CD14-positive monocyte (primary cell): ENCODE results near the gene NEMF. TPM values are rescaled to one million over a fixed set of nuclear protein-coding genes. Genes with fewer than 3 reads are reported as not detected.
A peak's percentile ranks its signal among the peaks of the same experiment; 100 is the strongest.

Experiments used
- DNase-seq, 3 donors: peaks; one replicate each; pipeline ENCODE4 v3.0.0-alpha.2; 2011 to 2022
- H2AFZ ChIP-seq: 2 replicates; pipeline ENCODE4 v1.6.0; 2012; ENCODE audit warnings: mild to moderate bottlenecking, low read depth, low read length, inconsistent platforms; ENCODE audit not compliant: insufficient read depth, poor library complexity, severe bottlenecking
- H3K27ac ChIP-seq, 2 donors: 1 replicate in 1 of 2; 2 replicates in 1 of 2; pipeline ENCODE4 v1.5.1; 2012 to 2013; ENCODE audit warnings: low read length in 2 of 2, control low read depth in 1 of 2, inconsistent platforms in 1 of 2, low read depth in 1 of 2, mild to moderate bottlenecking in 1 of 2
- H3K27me3 ChIP-seq, 2 donors: one replicate each; pipeline versions ENCODE4 v1.6.0 to v1.6.1; 2011 to 2013; ENCODE audit warnings: low read length in 2 of 2; ENCODE audit not compliant: control insufficient read depth in 2 of 2, insufficient read depth in 2 of 2
- H3K36me3 ChIP-seq, 2 donors: replicated peaks in 1 of 2; 1 replicate in 1 of 2; 2 replicates in 1 of 2; pipeline versions ENCODE4 v1.5.1 to v1.6.1; 2012 to 2013; ENCODE audit warnings: low read length in 2 of 2, control low read depth in 1 of 2, inconsistent platforms in 1 of 2, mild to moderate bottlenecking in 1 of 2; ENCODE audit not compliant: insufficient read depth in 2 of 2, control insufficient read depth in 1 of 2
- H3K4me1 ChIP-seq, 2 donors: 1 replicate in 1 of 2; 2 replicates in 1 of 2; pipeline versions ENCODE4 v1.5.1 to v1.6.1; 2012 to 2013; ENCODE audit warnings: low read length in 2 of 2, control low read depth in 1 of 2, inconsistent platforms in 1 of 2, mild to moderate bottlenecking in 1 of 2, moderate library complexity in 1 of 2; ENCODE audit not compliant: insufficient read depth in 2 of 2, control insufficient read depth in 1 of 2
- H3K4me2 ChIP-seq: replicated peaks from 2 replicates; pipeline ENCODE3; 2012; ENCODE audit warnings: low read length, moderate library complexity, mild to moderate bottlenecking; ENCODE audit not compliant: poor library complexity, severe bottlenecking; ENCODE audit errors: extremely low read depth
- H3K4me3 ChIP-seq, 3 experiments: fragments of 200-600 bp in 1 of 3; sonication (generic) in 1 of 3; replicated peaks in 1 of 3; 1 replicate in 2 of 3; 2 replicates in 1 of 3; pipeline ENCODE4 v1.5.1; 2011 to 2013; ENCODE audit warnings: low read length in 3 of 3, mild to moderate bottlenecking in 3 of 3, control low read depth in 2 of 3, low read depth in 2 of 3, inconsistent platforms in 1 of 3, moderate library complexity in 1 of 3
- H3K79me2 ChIP-seq: 2 replicates; pipeline ENCODE4 v1.6.0; 2012; ENCODE audit warnings: mild to moderate bottlenecking, control low read depth, inconsistent platforms, low read length, moderate library complexity; ENCODE audit not compliant: insufficient read depth
- H3K9ac ChIP-seq: 2 replicates; pipeline ENCODE4 v1.6.0; 2017; ENCODE audit warnings: low read length, mild to moderate bottlenecking; ENCODE audit not compliant: insufficient read depth, poor library complexity, severe bottlenecking
- H3K9me3 ChIP-seq, 2 donors: replicated peaks in 1 of 2; 1 replicate in 1 of 2; 2 replicates in 1 of 2; pipeline versions ENCODE4 v1.5.1 to v1.6.1; 2012 to 2013; ENCODE audit warnings: low read length in 2 of 2, control low read depth in 1 of 2; ENCODE audit not compliant: control insufficient read depth in 1 of 2, insufficient read depth in 1 of 2
- H4K20me1 ChIP-seq: 2 replicates; pipeline ENCODE4 v1.6.0; 2012; ENCODE audit warnings: mild to moderate bottlenecking, low read length, control low read depth, moderate library complexity; ENCODE audit not compliant: insufficient read depth
- H3K27ac Mint-ChIP-seq, 7 donors: one replicate each; pipeline ENCODE4 v1.8.0; 2020; ENCODE audit warnings: mild to moderate bottlenecking in 7 of 7, mixed read lengths in 7 of 7, moderate library complexity in 6 of 7, inconsistent platforms in 2 of 7
- H3K27me3 Mint-ChIP-seq, 3 donors: one replicate each; pipeline ENCODE4 v1.8.0; 2021 to 2022; ENCODE audit warnings: low read depth in 3 of 3, mild to moderate bottlenecking in 3 of 3, mixed read lengths in 3 of 3, moderate library complexity in 3 of 3, inconsistent platforms in 1 of 3
- H3K36me3 Mint-ChIP-seq, 2 donors: one replicate each; pipeline ENCODE4 v1.8.0; 2020; ENCODE audit warnings: mixed read lengths in 2 of 2, inconsistent platforms in 1 of 2, mild to moderate bottlenecking in 1 of 2
- H3K4me1 Mint-ChIP-seq: one replicate; pipeline ENCODE4 v1.8.0; 2020; ENCODE audit warnings: mild to moderate bottlenecking, mixed read lengths
- H3K4me3 Mint-ChIP-seq, 2 donors: one replicate each; pipeline ENCODE4 v1.8.0; 2020; ENCODE audit warnings: mild to moderate bottlenecking in 2 of 2, mixed read lengths in 2 of 2, moderate library complexity in 1 of 2
- H3K9me3 Mint-ChIP-seq, 7 donors: one replicate each; pipeline ENCODE4 v1.8.0; 2020 to 2022; ENCODE audit warnings: mixed read lengths in 7 of 7, mild to moderate bottlenecking in 6 of 7, moderate library complexity in 6 of 7, inconsistent platforms in 2 of 7
- WGBS: methylation state at CpG from one replicate; pipeline ENCODE4 v1.1.5; 2013; ENCODE audit warnings: missing lambda C conversion rate; ENCODE audit not compliant: insufficient coverage; 5-methylcytosine and 5-hydroxymethylcytosine counted together
- intact Hi-C, 2 donors: fragments of 100-400 bp; cut with micrococcal nuclease; formaldehyde crosslinking; loops; one replicate each; pipeline versions ENCODE4 v1.15.0 to v1.15.1; 2023
- polyA plus RNA-seq, 3 donors: library from polyadenylated mRNA; depleted of rRNA in 1 of 3; unstranded in 2 of 3; stranded (reverse) in 1 of 3; fragments of 300-500 nt in 2 of 3; fragments of >200 nt in 1 of 3; fragmentation: Illumina TruSeq in 2 of 3; gene quantifications; 1 replicate in 2 of 3; 2 replicates in 1 of 3; pipeline ENCODE4 v1.2.3, GENCODE V29; 2012 to 2021
- small RNA-seq: library from RNA; depleted of rRNA; stranded (forward); fragments of <200 nt; gene quantifications from one replicate; pipeline ENCODE3, GENCODE V24; 2012; ENCODE audit warnings: low read depth; ENCODE audit not compliant: insufficient read length
- TF ChIP-seq, protein P1 (sequence below): fragments of 200-600 bp; IDR thresholded peaks from one replicate; pipeline ENCODE4 v1.8.0; 2022; ENCODE audit warnings: antibody characterized with exemption, mild to moderate bottlenecking

The NEMF gene
- polyA plus RNA-seq, 3 donors: 18.3 to 27.6 (median 22.2) TPM

DNA sequence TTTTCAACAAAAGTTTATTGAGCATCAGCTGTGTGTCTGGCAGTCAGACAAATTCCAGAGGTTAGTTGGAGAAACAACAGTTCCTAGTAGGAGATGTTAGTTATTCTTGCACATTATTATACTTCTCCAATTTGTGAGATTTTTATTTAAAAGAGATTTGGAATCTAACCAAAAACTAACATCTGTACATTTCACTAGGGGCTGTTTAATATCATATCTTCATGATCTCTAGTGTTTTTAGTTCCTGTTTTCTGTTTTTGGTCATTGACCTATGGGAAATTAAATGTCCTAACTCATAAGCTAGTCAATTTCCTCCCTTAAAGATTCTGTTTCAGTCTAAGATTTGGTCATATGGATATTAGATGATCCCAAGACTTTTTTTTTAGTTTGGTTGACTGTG, 118.8 kb downstream of the NEMF start:
- DNase-seq: no peak
- Mint-ChIP-seq H3K27me3 (no peaks in the 10 kb centered on the region), H3K27ac (no peak overlapping the region), H3K9me3 (no peaks in the 10 kb centered on the region), H3K4me1 (no peaks in the 10 kb centered on the region), H3K36me3 (peaks cover 5 to 17% of the 10 kb centered on the region in 2 donors), H3K4me3 (no peak overlapping the region)
- no peaks in the 10 kb centered on the region for H3K4me1 ChIP-seq
- no peak overlapping the region for H3K4me3 ChIP-seq
- no peak overlapping the region for H3K4me2 ChIP-seq
- H3K27ac ChIP-seq: no peak overlapping the region
- H3K9ac ChIP-seq: no peak overlapping the region
- H3K9me3 ChIP-seq: no peaks in the 10 kb centered on the region
- TF ChIP-seq, protein P1, sequence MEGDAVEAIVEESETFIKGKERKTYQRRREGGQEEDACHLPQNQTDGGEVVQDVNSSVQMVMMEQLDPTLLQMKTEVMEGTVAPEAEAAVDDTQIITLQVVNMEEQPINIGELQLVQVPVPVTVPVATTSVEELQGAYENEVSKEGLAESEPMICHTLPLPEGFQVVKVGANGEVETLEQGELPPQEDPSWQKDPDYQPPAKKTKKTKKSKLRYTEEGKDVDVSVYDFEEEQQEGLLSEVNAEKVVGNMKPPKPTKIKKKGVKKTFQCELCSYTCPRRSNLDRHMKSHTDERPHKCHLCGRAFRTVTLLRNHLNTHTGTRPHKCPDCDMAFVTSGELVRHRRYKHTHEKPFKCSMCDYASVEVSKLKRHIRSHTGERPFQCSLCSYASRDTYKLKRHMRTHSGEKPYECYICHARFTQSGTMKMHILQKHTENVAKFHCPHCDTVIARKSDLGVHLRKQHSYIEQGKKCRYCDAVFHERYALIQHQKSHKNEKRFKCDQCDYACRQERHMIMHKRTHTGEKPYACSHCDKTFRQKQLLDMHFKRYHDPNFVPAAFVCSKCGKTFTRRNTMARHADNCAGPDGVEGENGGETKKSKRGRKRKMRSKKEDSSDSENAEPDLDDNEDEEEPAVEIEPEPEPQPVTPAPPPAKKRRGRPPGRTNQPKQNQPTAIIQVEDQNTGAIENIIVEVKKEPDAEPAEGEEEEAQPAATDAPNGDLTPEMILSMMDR: no peak
- no peaks in the 10 kb centered on the region for H3K27me3 ChIP-seq
- H3K36me3 ChIP-seq: peaks cover 0 to 4% of the 10 kb centered on the region in 2 donors
- H2AFZ ChIP-seq: no peak overlapping the region
- intact Hi-C loops: no loop called here
- H3K79me2 ChIP-seq: no peaks in the 10 kb centered on the region
- H4K20me1 ChIP-seq: no peaks in the 10 kb centered on the region

- peak overlapping the region in 1 of 7 donors; percentile 51 for H3K27ac Mint-ChIP-seq
- Histone ChIP-seq H4K20me1 (no peaks in the 10 kb centered on the region), H3K4me1 (no peaks in the 10 kb centered on the region)
Observed at GRCh38 chr14:49732896-49733295, 119.7 kb downstream of the NEMF start.

More at GRCh38 chr14:49732896-49733295, 119.7 kb downstream of the NEMF start:
- Mint-ChIP-seq H3K9me3 (no peaks in the 10 kb centered on the region), H3K27me3 (no peaks in the 10 kb centered on the region), H3K4me1 (no peaks in the 10 kb centered on the region), H3K4me3 (no peak overlapping the region), H3K36me3 (peaks cover 6 to 18% of the 10 kb centered on the region in 2 donors)
- no peak overlapping the region for H3K9ac ChIP-seq
- no peaks in the 10 kb centered on the region for H3K79me2 ChIP-seq
- H3K27ac ChIP-seq: no peak overlapping the region
- no peaks in the 10 kb centered on the region for H3K9me3 ChIP-seq
- intact Hi-C loops: no loop called here
- no peak overlapping the region for H3K4me2 ChIP-seq
- H3K4me3 ChIP-seq: no peak overlapping the region
- no peak overlapping the region for H2AFZ ChIP-seq
- DNase-seq: no peak
- no peaks in the 10 kb centered on the region for H3K27me3 ChIP-seq
- peaks cover 0 to 4% of the 10 kb centered on the region in 2 donors for H3K36me3 ChIP-seq
- 100% methylated on average over 1 of the region's 3 CpGs for WGBS
- TF ChIP-seq, protein P1: no peak

Small RNAs within 50 kb of the gene (small RNA-seq; reads per million reads assigned to genes)
- gene RF00019 (not detected), gene RN7SL2 (not detected), gene RN7SL3 (not detected), gene RNU6-189P (not detected), gene RNU6-539P (not detected)

Other genes with a start within 250 kb of the NEMF start
- gene RPL36AL, start 232.2 kb downstream of the NEMF start, polyA plus RNA-seq: 100 to 1,000 TPM; 237 to 454 (median 408) TPM
- 10 to 100 TPM in 2 of 3 donors, 1 to 10 TPM in 1; 8.9 to 38.0 (median 36.3) TPM for gene MGAT2, start 232.0 kb downstream of the NEMF start, polyA plus RNA-seq
- 1 to 10 TPM; 1.9 to 6.9 (median 6.8) TPM for gene DNAAF2, start 217.5 kb downstream of the NEMF start, polyA plus RNA-seq
- under 1 TPM; 0.18 to 0.57 (median 0.47) TPM for gene POLE2, start 164.6 kb downstream of the NEMF start, polyA plus RNA-seq
- 1 to 10 TPM in 2 of 3 donors, under 1 TPM in 1; 0.92 to 1.6 (median 1.5) TPM for gene KLHDC1, start 159.7 kb downstream of the NEMF start, polyA plus RNA-seq
- gene KLHDC2, start 84.6 kb downstream of the NEMF start, polyA plus RNA-seq: 10 to 100 TPM; 27.3 to 45.9 (median 43.1) TPM
- gene ARF6, start 40.3 kb upstream of the NEMF start, polyA plus RNA-seq: 100 to 1,000 TPM in 2 of 3 donors, 10 to 100 TPM in 1; 76.4 to 136 (median 120) TPM